Lower leg skin (tissue), 4 donors: ENCODE measurements around the gene CASP10. TPM values are rescaled to one million over a fixed set of nuclear protein-coding genes. Genes with fewer than 3 reads are reported as not detected.
A peak's percentile ranks its signal among the peaks of the same experiment; 100 is the strongest.
"Not testable (repeated sequence)": the region's sequence is repeated elsewhere in the genome, so short reads cannot be mapped to it uniquely, and the experiment has no call there.

Source experiments
- DNase-seq, 2 donors: peaks; one replicate each; pipeline ENCODE4 v3.0.0-alpha.2; 2019; ENCODE audit warnings: low spot score in 2 of 2
- H3K4me3 ChIP-seq: fragments of 200-600 bp; sonication (generic); 2 replicates; pipeline ENCODE4 v1.5.1; 2017; ENCODE audit warnings: mild to moderate bottlenecking, low read depth; ENCODE audit not compliant: poor library complexity, severe bottlenecking
- CTCF ChIP-seq, 3 donors: fragments of 450-650 bp; IDR thresholded peaks; one replicate each; pipeline ENCODE4 v1.5.1; 2016; ENCODE audit warnings: antibody characterized with exemption in 3 of 3, mild to moderate bottlenecking in 3 of 3, moderate library complexity in 2 of 3
- POLR2A ChIP-seq, 2 donors: fragments of 450-650 bp; IDR thresholded peaks; one replicate each; pipeline ENCODE4 v1.6.1; 2016 to 2017; ENCODE audit warnings: antibody characterized with exemption in 2 of 2, mild to moderate bottlenecking in 1 of 2, moderate library complexity in 1 of 2
- WGBS, 2 donors: methylation state at CpG; one replicate each; pipeline ENCODE4 v1.1.5; 2018; 5-methylcytosine and 5-hydroxymethylcytosine counted together
- intact Hi-C: fragments of 100-400 bp; cut with DNase I; formaldehyde crosslinking; loops from one replicate; pipeline ENCODE4 v1.15.0; 2023; ENCODE audit warnings: low total_unique reads
- total RNA-seq, 4 donors: library from RNA; depleted of rRNA; stranded (reverse); fragments of >200 nt; gene quantifications; one replicate each; pipeline ENCODE4 v1.1.0, GENCODE V29; 2016

CASP10 gene
- 1 to 10 TPM; 4.0 to 6.3 (median 4.2) TPM for total RNA-seq

- peak in 1 of 2 donors; percentile 20 for DNase-seq
- no peak for TF ChIP-seq POLR2A (IDR thresholded peaks at IDR 0.05)
- WGBS, 2 donors = 39% methylated on average over 11 of the region's 11 CpGs
- intact Hi-C loops = no loop called here
- peak within 1 kb of the TSS; percentile 21 for H3K4me3 ChIP-seq
Observed at GRCh38 chr2:201182650-201183364, at the start of gene CASP10. CASP10 (plus strand) TSS chr2:201183141; CDS start chr2:201185778, 2,637 bp downstream.

- intact Hi-C loops = no loop called here
- no peak overlapping the region for H3K4me3 ChIP-seq
- 81 to 85% methylated on average over 4 of the region's 4 CpGs for WGBS, 2 donors
- DNase-seq = no peak
- no peak for TF ChIP-seq POLR2A (IDR thresholded peaks at IDR 0.05)
- TF ChIP-seq CTCF (IDR thresholded peaks at IDR 0.05) = no peak
Observed at GRCh38 chr2:201135386-201135785, 47.6 kb upstream of the CASP10 start.

GRCh38 chr2:201136889-201137321, 46.0 kb upstream of the CASP10 start:
- 75 to 78% methylated on average over 3 of the region's 3 CpGs for WGBS, 2 donors
- DNase-seq = no peak
- no peak overlapping the region for H3K4me3 ChIP-seq
- intact Hi-C loops = no loop called here
- TF ChIP-seq POLR2A (IDR thresholded peaks at IDR 0.05) (no peak), CTCF (IDR thresholded peaks at IDR 0.05) (no peak)

- 92 to 93% methylated on average over 27 to 28 of the region's 28 CpGs for WGBS, 2 donors
- no peak overlapping the region for H3K4me3 ChIP-seq
- intact Hi-C loops = no loop called here
- TF ChIP-seq CTCF (IDR thresholded peaks at IDR 0.05) (no peak), POLR2A (IDR thresholded peaks at IDR 0.05) (no peak)
- peak in 1 of 2 donors; percentile 74 for DNase-seq
Observed at GRCh38 chr2:201137505-201138400, 45.2 kb upstream of the CASP10 start.

GRCh38 chr2:201138401-201138970, 44.5 kb upstream of the CASP10 start:
- WGBS, 2 donors = 92 to 93% methylated on average over 15 of the region's 15 CpGs
- H3K4me3 ChIP-seq = no peak overlapping the region
- TF ChIP-seq CTCF (IDR thresholded peaks at IDR 0.05) = no peak
- TF ChIP-seq POLR2A (IDR thresholded peaks at IDR 0.05) = no peak
- intact Hi-C loops = no loop called here
- DNase-seq = no peak

GRCh38 chr2:201138986-201139781, 43.8 kb upstream of the CASP10 start:
- DNase-seq, intact Hi-C loops, H3K4me3 ChIP-seq: not testable (repeated sequence)
- 81 to 84% methylated on average over 14 of the region's 14 CpGs for WGBS, 2 donors
